ENCODE data around the gene PRKAG1. TPM values are rescaled to one million over a fixed set of nuclear protein-coding genes. Genes with fewer than 3 reads are reported as not detected.

The PRKAG1 gene
- total RNA-seq, 1 experiment from 2014 or later = 66.5 TPM

DNA sequence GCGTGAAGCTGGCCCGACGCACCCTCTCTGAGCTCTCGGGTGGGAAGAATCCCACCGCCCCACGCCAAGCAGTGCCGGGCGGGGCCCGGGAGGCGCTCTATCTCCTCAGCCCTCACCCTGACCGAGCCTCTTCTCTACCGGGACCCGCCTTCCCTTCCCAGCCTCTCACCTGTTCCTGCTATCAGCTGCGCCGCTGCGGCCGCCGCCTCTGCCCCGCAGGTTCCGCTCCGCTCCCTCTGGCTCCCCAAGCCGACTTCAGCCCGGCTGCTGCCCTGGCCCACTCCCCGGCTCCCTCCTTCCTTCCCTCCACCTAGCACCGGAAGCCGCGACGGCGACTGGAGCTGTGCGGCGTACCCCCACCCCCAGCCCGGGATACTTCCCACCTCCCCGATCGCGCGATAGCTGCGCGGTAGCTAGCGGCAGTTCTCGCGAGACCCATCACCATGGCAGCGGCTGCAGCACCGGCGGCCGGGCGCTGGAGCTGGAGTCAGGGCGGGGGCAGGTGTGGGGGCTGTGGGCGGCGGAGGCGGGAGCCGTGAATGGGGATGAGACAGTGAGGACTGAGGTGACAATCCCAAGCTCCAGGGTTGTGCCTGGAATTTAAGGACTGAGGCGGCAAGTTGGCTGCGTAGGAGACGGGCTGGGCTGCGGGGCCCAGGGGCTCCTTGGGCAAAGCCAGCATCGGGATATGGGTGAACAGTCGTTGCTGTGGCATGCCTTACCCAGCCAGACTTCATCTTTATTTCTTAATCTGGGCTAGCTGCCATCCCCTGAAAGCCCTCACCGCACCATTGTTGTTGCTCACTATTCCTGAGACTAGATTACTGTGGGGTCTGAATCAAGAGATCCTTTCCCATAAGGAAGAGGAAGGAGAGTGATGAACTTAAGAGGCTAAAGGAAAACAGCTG, 61.2 kb downstream of the PRKAG1 start, which contains the start of gene ARF3:
Gene ARF3, minus strand, starts transcription at position 347 of the 908 bp plus-strand sequence. CDS start 16,392 bp downstream, outside the sequence.
- TF ChIP-seq EZH2phosphoT487 (IDR thresholded peaks at IDR 0.05; ENCODE audit: borderline replicate concordance, low read length) (no peak), EZH2 (IDR thresholded peaks at IDR 0.05; ENCODE audit: low read length, unreplicated experiment) (no peak)
- TF ChIP-seq, protein P1, sequence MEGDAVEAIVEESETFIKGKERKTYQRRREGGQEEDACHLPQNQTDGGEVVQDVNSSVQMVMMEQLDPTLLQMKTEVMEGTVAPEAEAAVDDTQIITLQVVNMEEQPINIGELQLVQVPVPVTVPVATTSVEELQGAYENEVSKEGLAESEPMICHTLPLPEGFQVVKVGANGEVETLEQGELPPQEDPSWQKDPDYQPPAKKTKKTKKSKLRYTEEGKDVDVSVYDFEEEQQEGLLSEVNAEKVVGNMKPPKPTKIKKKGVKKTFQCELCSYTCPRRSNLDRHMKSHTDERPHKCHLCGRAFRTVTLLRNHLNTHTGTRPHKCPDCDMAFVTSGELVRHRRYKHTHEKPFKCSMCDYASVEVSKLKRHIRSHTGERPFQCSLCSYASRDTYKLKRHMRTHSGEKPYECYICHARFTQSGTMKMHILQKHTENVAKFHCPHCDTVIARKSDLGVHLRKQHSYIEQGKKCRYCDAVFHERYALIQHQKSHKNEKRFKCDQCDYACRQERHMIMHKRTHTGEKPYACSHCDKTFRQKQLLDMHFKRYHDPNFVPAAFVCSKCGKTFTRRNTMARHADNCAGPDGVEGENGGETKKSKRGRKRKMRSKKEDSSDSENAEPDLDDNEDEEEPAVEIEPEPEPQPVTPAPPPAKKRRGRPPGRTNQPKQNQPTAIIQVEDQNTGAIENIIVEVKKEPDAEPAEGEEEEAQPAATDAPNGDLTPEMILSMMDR (conservative IDR thresholded peaks at IDR 0.05; ENCODE audit: low read depth, low read length) = no peak
- ATAC-seq = peak; percentile 85
- CTCF ChIA-PET = interaction anchor here (0.6 kb wide), 4 partner anchors 21 to 61 kb away, joined by 3 to 5 read pairs (median 4); partner anchors contain the start of gene PRKAG1

DNA sequence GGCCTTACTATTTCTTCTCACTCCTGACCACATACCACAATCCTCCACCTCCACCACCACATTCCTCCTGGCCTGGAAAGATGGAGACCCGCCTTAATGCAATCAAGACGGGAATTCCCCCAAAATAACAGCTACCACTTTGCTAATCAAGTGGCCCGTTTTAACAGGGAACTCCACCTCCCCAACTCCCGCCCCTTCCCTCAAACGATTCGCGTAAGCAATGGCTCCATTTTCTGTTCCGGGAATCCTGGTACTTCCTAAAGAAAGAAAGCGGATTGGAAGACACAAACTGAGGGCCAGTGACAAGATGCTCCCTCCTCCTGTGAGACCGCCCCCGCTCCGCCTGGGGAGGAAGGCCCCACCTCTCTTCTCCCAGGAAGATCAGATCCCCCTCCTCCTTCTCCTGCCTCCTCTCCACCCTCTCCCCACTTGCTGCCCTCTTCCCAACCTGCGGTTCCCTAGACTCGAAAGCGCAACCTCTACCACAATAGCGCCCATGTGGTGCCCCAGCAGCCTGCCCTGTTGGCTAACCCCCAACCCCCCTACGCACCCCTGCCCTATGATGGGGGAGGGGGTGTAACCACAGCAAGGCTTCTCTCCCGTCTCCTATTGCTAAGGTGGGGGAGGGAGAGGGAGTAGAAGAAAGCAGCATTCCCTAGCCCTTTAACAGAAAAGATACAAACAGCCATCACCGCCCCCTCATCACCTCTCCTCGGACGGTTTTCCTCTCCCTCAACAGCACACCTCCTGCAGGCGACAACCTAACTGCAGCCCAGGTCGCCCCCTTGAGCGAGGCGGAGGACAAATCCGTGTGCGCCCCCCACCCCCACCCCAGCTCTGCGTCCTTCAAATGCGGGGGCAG, 62.1 kb downstream of the PRKAG1 start:
- peaks cover 56% of the 10 kb centered on the region for H3K79me2 ChIP-seq (ENCODE audit: low read length)
- ChIA-PET POLR2A (ENCODE audit: unreplicated experiment) (interaction anchor here (0.6 kb wide), 2 partner anchors 62 to 142 kb away, joined by 4 to 10 read pairs; no protein-coding TSS in a partner anchor), CTCF (interaction anchor here (0.6 kb wide), 1 partner anchor 23 kb away, joined by 3 read pairs; no protein-coding TSS in a partner anchor)
- H3K36me3 ChIP-seq (ENCODE audit: low read depth, low read length) = peaks cover 33% of the 10 kb centered on the region; the same call in 1 of the 2 replicates
- H4K20me1 ChIP-seq (ENCODE audit: low read length) = peaks cover 41% of the 10 kb centered on the region
- H3K27me3 ChIP-seq (ENCODE audit: low read length) = no peaks in the 10 kb centered on the region
- no peaks in the 10 kb centered on the region for H3K9me3 ChIP-seq (ENCODE audit: low read length)
- intact Hi-C loops (cut with micrococcal nuclease) = no loop called here
- DNase-seq (peak; percentile 95), ATAC-seq (peak; percentile 72)
- H3K9ac ChIP-seq (ENCODE audit: low read length) = peak overlapping the region; percentile 89
- no peak for TF ChIP-seq EZH2phosphoT487 (IDR thresholded peaks at IDR 0.05; ENCODE audit: borderline replicate concordance, low read length)
- TF ChIP-seq, protein P1 (conservative IDR thresholded peaks at IDR 0.05; ENCODE audit: low read depth, low read length) = no peak
- no peak for TF ChIP-seq EZH2 (IDR thresholded peaks at IDR 0.05; ENCODE audit: low read length, unreplicated experiment)
- BruUV-seq (replicated peaks) = TSS peak; percentile 68
- no peaks in the 10 kb centered on the region for H3F3A ChIP-seq (ENCODE audit: low read length, unreplicated experiment)
- peak overlapping the region; percentile 61 for H3K27ac ChIP-seq (ENCODE audit: low read length)
- H3K4me3 ChIP-seq (ENCODE audit: low read length) = peak overlapping the region; percentile 96
- peaks cover 20% of the 10 kb centered on the region for H3K4me1 ChIP-seq (ENCODE audit: insufficient read depth, low read length)
- peak overlapping the region; percentile 88 for H3K4me2 ChIP-seq (ENCODE audit: low read length)
- peak overlapping the region; percentile 91 for H2AFZ ChIP-seq (ENCODE audit: low read length)
- H3K9me2 ChIP-seq (replicated peaks; ENCODE audit: low read length) = no peaks in the 10 kb centered on the region

More for the DNA sequence above, 61.2 kb downstream of the PRKAG1 start, which contains the start of gene ARF3:
- Histone ChIP-seq H4K20me1 (ENCODE audit: low read length) (peaks cover 36% of the 10 kb centered on the region), H3K27me3 (ENCODE audit: low read length) (no peaks in the 10 kb centered on the region), H3K9me3 (ENCODE audit: low read length) (no peaks in the 10 kb centered on the region), H3F3A (ENCODE audit: low read length, unreplicated experiment) (no peaks in the 10 kb centered on the region), H3K4me1 (ENCODE audit: insufficient read depth, low read length) (peaks cover 29% of the 10 kb centered on the region), H3K79me2 (ENCODE audit: low read length) (peaks cover 48% of the 10 kb centered on the region), H3K36me3 (ENCODE audit: low read depth, low read length) (peaks cover 27% of the 10 kb centered on the region; the same call in 1 of the 2 replicates), H3K9ac (ENCODE audit: low read length) (peak within 1 kb of the TSS; percentile 89), H2AFZ (ENCODE audit: low read length) (peak within 1 kb of the TSS; percentile 91), H3K9me2 (replicated peaks; ENCODE audit: low read length) (no peaks in the 10 kb centered on the region), H3K27ac (ENCODE audit: low read length) (peak within 1 kb of the TSS; percentile 61), H3K4me2 (ENCODE audit: low read length) (peak within 1 kb of the TSS; percentile 88), H3K4me3 (ENCODE audit: low read length) (peak within 1 kb of the TSS; percentile 96)
- POLR2A ChIA-PET (ENCODE audit: unreplicated experiment) = interaction anchor here (0.6 to 0.7 kb wide), 3 partner anchors 61 to 143 kb away, joined by 4 to 14 read pairs (median 10); partner anchors contain the start of gene PRKAG1
- DNase-seq = peak; percentile 96
- intact Hi-C loops (cut with micrococcal nuclease) = no loop called here
- TSS peak; percentile 71 for BruUV-seq (replicated peaks)
